Embryonic facial prominence (tissue), 1 donor: ENCODE results near the gene CTSZ.

Source experiments
- DNase-seq: peaks from one replicate; pipeline ENCODE4 v3.0.0-alpha.2; 2016; ENCODE audit errors: extremely low spot score

The CTSZ gene

GRCh38 chr20:59031564-59032022 is 24.5 kb upstream of the CTSZ start:
- no peak for DNase-seq

- DNase-seq, result no peak
Measured at GRCh38 chr20:59030911-59031563, 24.0 kb upstream of the CTSZ start.

GRCh38 chr20:59028812-59029211 is 21.8 kb upstream of the CTSZ start:
- DNase-seq, result no peak

GRCh38 chr20:59027741-59028320 is 20.8 kb upstream of the CTSZ start:
- DNase-seq, result no peak

DNA sequence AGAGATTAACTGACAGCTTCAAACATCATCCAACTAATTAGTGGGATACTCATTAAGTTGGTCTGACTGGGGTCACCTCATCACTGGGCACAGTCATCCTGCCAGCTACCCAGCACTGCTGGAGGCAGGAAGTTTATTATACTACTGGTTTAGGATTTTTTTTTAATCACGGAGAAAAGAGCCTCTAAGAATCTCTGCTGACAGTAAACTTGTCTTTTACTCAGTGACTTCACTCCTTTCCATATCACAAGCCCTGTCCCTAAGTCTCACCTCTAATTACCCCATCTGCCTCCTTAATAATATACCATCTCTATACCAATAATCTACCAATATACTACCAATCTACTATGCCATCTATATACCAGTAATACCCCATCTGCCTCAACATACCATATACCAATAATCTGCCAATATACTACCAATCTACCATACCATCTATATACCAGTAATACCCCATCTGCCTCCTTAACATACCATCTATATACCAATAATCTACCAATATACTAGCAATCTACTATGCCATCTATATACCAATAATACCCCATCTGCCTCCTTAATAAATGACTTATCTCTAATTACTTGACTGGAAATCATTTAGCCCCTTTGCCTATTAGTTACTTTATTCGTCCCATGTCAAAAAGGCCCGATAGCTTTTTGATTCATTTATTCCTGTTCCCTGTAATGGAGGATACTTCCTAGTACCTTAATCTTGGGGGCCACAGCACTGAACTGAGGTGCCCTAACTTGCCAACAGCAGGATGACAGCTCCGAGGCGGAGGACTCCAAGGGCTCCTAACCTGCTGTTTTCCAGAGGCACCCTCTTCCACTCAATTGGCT is 20.1 kb upstream of the CTSZ start:
- no peak for DNase-seq

GRCh38 chr20:59025511-59025910 is 18.5 kb upstream of the CTSZ start:
- no peak for DNase-seq

GRCh38 chr20:59025086-59025485 is 18.0 kb upstream of the CTSZ start:
- no peak for DNase-seq

DNA sequence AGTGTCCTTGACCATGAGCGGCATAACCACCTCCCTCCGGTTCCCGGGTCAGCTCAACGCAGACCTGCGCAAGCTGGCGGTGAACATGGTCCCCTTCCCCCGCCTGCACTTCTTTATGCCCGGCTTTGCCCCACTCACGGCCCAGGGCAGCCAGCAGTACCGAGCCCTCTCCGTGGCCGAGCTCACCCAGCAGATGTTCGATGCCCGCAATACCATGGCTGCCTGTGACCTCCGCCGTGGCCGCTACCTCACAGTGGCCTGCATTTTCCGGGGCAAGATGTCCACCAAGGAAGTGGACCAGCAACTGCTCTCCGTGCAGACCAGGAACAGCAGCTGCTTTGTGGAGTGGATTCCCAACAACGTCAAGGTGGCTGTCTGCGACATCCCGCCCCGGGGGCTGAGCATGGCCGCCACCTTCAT is 17.1 kb upstream of the CTSZ start:
- DNase-seq, result no peak

DNA sequence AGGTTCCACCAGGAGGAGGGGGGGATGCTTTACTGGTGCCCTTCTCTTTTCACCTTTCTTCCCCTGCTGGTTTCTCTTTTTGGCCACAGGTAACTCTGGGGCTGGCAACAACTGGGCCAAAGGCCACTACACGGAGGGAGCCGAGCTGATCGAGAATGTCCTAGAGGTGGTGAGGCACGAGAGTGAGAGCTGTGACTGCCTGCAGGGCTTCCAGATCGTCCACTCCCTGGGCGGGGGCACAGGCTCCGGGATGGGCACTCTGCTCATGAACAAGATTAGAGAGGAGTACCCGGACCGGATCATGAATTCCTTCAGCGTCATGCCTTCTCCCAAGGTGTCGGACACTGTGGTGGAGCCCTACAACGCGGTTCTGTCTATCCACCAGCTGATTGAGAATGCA is 16.6 kb upstream of the CTSZ start:
- no peak for DNase-seq

GRCh38 chr20:59022754-59023153 is 15.7 kb upstream of the CTSZ start:
- DNase-seq, result no peak

DNA sequence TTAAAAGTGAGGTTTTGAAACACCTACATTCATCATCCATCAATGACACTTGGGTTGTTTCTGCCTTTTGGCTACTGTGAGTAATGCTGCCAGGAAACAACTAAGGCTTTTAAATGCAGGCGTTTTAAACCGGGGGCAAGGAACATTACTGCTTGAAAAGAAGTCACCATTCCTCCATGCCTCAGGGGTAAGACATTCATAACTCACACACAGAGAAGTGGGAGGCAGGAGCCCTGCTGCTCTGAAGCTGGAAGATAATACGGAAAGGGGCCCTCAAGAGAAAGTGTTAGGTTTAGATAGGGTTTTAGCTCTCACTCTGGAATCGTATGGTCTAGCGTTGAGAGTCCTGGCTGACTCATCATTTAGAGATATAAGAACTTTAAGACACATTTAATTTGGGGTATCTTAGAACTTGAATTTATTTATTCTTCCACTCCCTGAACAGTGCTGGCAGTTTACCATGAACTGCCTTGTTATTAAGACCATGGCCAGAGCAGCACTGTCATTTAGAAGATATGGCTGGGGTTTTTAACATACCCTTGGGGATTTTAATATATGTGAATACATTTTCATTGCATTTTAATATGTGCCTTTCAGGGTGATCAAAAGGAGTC is 14.0 kb upstream of the CTSZ start:
- no peak for DNase-seq

DNA sequence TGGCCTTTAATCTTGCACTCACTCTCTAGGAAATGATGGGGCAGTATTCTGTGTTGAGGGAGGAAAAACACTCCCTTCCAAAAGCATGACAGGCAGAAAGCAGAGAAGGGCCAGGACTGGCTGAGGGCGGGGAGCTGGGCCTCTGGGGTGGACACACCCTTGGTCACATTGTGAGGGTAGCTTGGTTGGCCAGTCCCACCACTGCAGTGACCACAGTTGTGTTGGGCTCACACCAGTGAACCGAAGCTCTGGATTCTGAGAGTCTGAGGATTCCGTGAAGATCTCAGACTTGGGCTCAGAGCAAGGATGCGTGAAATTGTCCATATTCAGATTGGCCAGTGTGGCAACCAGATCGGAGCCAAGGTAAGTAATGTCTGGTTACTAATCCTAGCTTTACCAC is 12.2 kb upstream of the CTSZ start, which contains the start of gene TUBB1:
TUBB1 (plus strand) TSS at position 213 of the 400 bp plus-strand sequence; CDS start at position 307, 94 bp downstream.
- no peak for DNase-seq

DNA sequence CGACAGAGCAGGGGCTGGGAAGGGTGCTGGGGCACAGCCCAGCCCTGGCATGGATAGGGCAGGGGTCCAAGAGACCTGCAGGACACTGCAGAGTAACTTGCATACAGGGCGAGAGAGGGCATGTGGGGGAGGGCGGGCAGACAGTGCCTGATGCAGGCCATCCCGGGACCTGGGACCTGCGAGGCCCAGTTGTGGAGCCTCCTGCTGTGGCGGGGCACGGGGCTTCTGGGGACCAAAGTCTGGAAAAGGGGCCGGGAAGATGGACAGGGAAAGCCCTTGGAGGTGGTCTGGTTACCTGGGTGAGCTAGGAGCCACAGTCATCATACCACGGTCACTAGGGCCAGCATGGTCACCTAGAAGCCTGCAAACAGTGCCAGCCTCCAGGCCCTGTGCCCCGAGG is 11.8 kb upstream of the CTSZ start:
- no peak for DNase-seq

- no peak for DNase-seq
Measured at GRCh38 chr20:59017493-59018231, 10.6 kb upstream of the CTSZ start.

- no peak for DNase-seq
Measured at GRCh38 chr20:59016795-59017492, 9.9 kb upstream of the CTSZ start.

GRCh38 chr20:59015812-59016711 is 9.0 kb upstream of the CTSZ start:
- no peak for DNase-seq

- DNase-seq, result no peak
Measured at GRCh38 chr20:59015411-59015810, 8.4 kb upstream of the CTSZ start.

DNA sequence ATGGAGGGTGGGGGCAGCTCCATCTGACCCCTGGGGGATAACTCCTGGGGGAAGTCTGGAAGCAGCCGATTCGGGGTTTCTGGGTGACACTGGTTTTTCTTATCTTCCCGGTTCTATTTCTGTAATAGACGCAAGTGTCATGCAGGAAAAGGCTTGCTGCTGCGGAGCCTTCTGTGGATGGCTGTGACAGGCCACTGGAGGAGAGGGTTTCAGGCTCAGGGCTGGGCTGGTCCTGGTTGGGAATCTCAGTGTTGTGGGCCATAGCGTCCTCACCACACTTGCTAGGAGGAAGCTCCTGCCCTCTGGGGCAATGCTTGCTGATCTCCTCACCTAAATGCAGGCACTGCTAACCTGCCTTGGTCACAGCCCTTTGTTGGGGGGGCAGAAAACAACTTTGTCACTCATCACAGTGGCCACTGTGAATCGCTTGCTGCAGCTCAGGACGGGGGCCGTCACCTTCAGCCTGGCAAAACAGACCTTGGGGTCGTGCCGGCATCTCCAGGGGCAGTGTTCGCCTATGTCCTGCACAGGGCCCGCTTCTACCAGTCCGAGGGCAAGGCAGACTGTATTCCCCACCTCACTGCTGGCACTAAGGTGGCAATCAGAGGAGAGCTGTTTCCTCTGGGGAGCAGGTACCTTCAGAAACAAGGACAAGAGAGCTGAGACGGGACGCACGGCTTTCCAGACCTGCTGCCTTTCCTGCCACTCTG is 7.8 kb upstream of the CTSZ start:
- DNase-seq, result no peak

- DNase-seq, result no peak
Measured at GRCh38 chr20:59013959-59014608, 7.0 kb upstream of the CTSZ start.
